Prostate gland (tissue), 2 donors: Measurements from ENCODE around the gene ADAMTS2.

Source experiments
- POLR2A ChIP-seq: fragments of 450-650 bp; IDR thresholded peaks from one replicate; pipeline ENCODE4 v1.6.1; 2016; ENCODE audit warnings: antibody characterized with exemption, mild to moderate bottlenecking
- POLR2AphosphoS5 ChIP-seq: sonication (generic); formaldehyde crosslinking; IDR thresholded peaks from one replicate; pipeline ENCODE4 v1.6.1; 2017; ENCODE audit warnings: antibody characterized with exemption
- TF ChIP-seq, protein P1 (sequence below), 4 experiments: fragments of 200-600 bp in 2 of 4; fragments of 450-650 bp in 2 of 4; sonication (generic) in 2 of 4; IDR thresholded peaks; 1 replicate in 3 of 4; 2 replicates in 1 of 4; pipeline ENCODE4 v1.5.1; 2016 to 2019; ENCODE audit warnings: antibody characterized with exemption in 4 of 4, mild to moderate bottlenecking in 2 of 4, moderate library complexity in 2 of 4

DNA sequence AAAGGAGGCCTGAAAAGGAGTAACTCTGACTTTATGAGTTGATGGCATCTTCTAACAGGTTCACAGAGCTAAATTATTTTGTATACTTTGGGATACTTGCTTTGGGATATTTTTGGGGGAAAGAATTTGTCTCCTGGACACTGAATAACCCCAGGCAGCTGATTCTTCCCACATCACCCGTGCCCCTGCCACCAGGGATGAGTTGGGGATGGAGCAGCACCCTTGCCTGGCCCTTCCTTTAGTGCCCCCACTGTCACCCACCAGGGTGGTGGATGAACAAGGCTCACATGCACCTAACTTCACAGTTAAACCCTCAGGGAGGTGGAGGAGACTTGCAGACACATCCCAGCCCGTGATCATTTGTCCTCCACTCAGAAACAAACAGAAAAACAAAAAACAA, 2.3 kb upstream of the ADAMTS2 start:
- TF ChIP-seq, protein P1, sequence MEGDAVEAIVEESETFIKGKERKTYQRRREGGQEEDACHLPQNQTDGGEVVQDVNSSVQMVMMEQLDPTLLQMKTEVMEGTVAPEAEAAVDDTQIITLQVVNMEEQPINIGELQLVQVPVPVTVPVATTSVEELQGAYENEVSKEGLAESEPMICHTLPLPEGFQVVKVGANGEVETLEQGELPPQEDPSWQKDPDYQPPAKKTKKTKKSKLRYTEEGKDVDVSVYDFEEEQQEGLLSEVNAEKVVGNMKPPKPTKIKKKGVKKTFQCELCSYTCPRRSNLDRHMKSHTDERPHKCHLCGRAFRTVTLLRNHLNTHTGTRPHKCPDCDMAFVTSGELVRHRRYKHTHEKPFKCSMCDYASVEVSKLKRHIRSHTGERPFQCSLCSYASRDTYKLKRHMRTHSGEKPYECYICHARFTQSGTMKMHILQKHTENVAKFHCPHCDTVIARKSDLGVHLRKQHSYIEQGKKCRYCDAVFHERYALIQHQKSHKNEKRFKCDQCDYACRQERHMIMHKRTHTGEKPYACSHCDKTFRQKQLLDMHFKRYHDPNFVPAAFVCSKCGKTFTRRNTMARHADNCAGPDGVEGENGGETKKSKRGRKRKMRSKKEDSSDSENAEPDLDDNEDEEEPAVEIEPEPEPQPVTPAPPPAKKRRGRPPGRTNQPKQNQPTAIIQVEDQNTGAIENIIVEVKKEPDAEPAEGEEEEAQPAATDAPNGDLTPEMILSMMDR (IDR thresholded peaks at IDR 0.05): no peak
- TF ChIP-seq POLR2AphosphoS5 (no peak), POLR2A (no peak)
